ENCODE data around the gene CASP5.
"Not testable (repeated sequence)": the region's sequence is repeated elsewhere in the genome, so short reads cannot be mapped to it uniquely, and the experiment has no call there.

The CASP5 gene

GRCh38 chr11:104999721-105000120 lies 23.2 kb downstream of the CASP5 start:
- no CpG with 5 or more reads among the region's 1 CpG for WGBS, 2 experiments (ENCODE audit: insufficient coverage in 2 of 2)
- no peak overlapping the region for H3K27ac ChIP-seq (ENCODE audit: low read depth, low read length, severe bottlenecking)
- H3K4me1 ChIP-seq (ENCODE audit: control insufficient read depth, insufficient read depth, low read length, poor library complexity, severe bottlenecking) = no peaks in the 10 kb centered on the region
- no peaks in the 10 kb centered on the region for H3K9me3 ChIP-seq (ENCODE audit: control insufficient read depth, low read length)
- no peaks in the 10 kb centered on the region for H3K36me3 ChIP-seq (ENCODE audit: control insufficient read depth, insufficient read depth, low read length)
- no peak overlapping the region for H3K4me3 ChIP-seq (ENCODE audit: extremely low read depth, insufficient read depth, low read length, poor library complexity, severe bottlenecking)

DNA sequence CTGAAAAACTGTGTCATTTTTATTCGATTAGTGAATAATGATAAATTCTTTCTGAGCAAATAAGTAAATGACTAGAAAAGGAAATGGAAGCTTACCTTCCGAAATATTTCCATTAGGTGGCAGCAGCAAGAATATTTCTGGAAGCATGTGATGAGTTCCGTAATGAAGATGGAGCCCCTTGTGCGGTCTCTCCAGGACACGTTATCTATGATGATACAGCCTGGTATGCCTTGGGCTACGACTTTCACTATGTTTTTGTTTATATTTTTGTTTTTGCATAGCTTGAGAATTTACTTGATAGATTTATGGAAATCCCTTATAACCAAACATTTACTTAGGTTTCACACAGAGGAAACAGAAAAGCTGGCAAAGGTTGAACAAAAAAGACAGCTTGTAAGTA lies 25.7 kb downstream of the CASP5 start:
- no peak overlapping the region for H3K4me3 ChIP-seq (ENCODE audit: extremely low read depth, insufficient read depth, low read length, poor library complexity, severe bottlenecking)
- no peaks in the 10 kb centered on the region for H3K9me3 ChIP-seq (ENCODE audit: control insufficient read depth, low read length)
- H3K36me3 ChIP-seq (ENCODE audit: control insufficient read depth, insufficient read depth, low read length) = no peaks in the 10 kb centered on the region
- WGBS, 2 experiments (ENCODE audit: insufficient coverage in 2 of 2) = 83 to 90% methylated on average over 3 to 4 of the region's 6 CpGs
- no peak overlapping the region for H3K27ac ChIP-seq (ENCODE audit: low read depth, low read length, severe bottlenecking)
- no peaks in the 10 kb centered on the region for H3K4me1 ChIP-seq (ENCODE audit: control insufficient read depth, insufficient read depth, low read length, poor library complexity, severe bottlenecking)

DNA sequence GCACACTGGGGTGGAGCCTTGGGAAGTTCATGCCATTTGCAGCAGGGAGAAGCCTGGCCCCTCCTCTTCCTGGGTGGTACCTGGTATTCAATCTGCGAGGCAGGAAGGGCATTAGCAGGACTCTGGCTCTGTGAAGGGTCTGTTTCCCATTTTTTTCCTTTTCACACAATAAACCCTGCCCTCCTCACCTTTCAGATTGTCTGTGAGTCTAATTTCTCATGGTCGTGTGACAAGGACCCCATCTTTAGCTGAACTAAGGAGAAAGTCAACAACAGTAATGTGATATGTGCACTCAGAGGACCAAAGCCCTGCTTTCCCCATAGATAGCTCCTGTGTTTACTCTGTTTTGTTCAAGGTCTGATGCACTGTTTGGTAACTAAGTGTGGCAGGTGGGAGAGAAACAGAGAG lies 28.0 kb downstream of the CASP5 start:
- Histone ChIP-seq H3K4me1 (ENCODE audit: control insufficient read depth, insufficient read depth, low read length, poor library complexity, severe bottlenecking) (no peaks in the 10 kb centered on the region), H3K36me3 (ENCODE audit: control insufficient read depth, insufficient read depth, low read length) (no peaks in the 10 kb centered on the region), H3K9me3 (ENCODE audit: control insufficient read depth, low read length) (no peaks in the 10 kb centered on the region), H3K4me3 (ENCODE audit: extremely low read depth, insufficient read depth, low read length, poor library complexity, severe bottlenecking) (no peak overlapping the region), H3K27ac (ENCODE audit: low read depth, low read length, severe bottlenecking) (no peak overlapping the region)
- WGBS, 2 experiments (ENCODE audit: insufficient coverage in 2 of 2) = 85 to 88% methylated on average over 1 to 2 of the region's 2 CpGs

- Histone ChIP-seq H3K36me3 (ENCODE audit: control insufficient read depth, insufficient read depth, low read length) (no peaks in the 10 kb centered on the region), H3K27ac (ENCODE audit: low read depth, low read length, severe bottlenecking) (no peak overlapping the region), H3K4me1 (ENCODE audit: control insufficient read depth, insufficient read depth, low read length, poor library complexity, severe bottlenecking) (no peaks in the 10 kb centered on the region), H3K4me3 (ENCODE audit: extremely low read depth, insufficient read depth, low read length, poor library complexity, severe bottlenecking) (no peak overlapping the region), H3K9me3 (ENCODE audit: control insufficient read depth, low read length) (no peaks in the 10 kb centered on the region)
- WGBS, 2 experiments (ENCODE audit: insufficient coverage in 2 of 2) = no CpG with 5 or more reads among the region's 1 CpG
Measured at GRCh38 chr11:104992781-104993180, 30.2 kb downstream of the CASP5 start.

DNA sequence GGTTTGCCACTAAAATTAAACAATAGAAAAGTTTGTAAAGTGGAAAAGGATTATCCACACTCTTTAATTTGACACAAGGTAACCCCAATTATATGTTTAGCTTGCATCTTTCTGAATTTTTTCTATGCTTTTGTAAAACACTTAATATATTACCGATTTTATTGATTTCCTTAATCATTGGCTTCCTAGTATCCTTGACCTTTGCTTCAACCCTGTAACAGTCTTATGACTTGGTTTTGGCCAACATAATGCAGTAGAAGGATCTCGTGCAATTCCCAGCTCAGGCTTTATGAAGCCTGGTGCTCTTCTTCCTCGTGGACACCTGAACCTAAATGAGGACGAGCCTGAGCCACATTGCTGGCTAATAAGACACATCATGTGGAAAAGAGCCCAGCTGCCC lies 31.0 kb downstream of the CASP5 start:
- Histone ChIP-seq H3K27ac (ENCODE audit: low read depth, low read length, severe bottlenecking) (no peak overlapping the region), H3K4me1 (ENCODE audit: control insufficient read depth, insufficient read depth, low read length, poor library complexity, severe bottlenecking) (no peaks in the 10 kb centered on the region), H3K36me3 (ENCODE audit: control insufficient read depth, insufficient read depth, low read length) (no peaks in the 10 kb centered on the region), H3K4me3 (ENCODE audit: extremely low read depth, insufficient read depth, low read length, poor library complexity, severe bottlenecking) (no peak overlapping the region), H3K9me3 (ENCODE audit: control insufficient read depth, low read length) (no peaks in the 10 kb centered on the region)
- WGBS, 2 experiments (ENCODE audit: insufficient coverage in 2 of 2) = 84 to 92% methylated on average over 4 of the region's 4 CpGs

DNA sequence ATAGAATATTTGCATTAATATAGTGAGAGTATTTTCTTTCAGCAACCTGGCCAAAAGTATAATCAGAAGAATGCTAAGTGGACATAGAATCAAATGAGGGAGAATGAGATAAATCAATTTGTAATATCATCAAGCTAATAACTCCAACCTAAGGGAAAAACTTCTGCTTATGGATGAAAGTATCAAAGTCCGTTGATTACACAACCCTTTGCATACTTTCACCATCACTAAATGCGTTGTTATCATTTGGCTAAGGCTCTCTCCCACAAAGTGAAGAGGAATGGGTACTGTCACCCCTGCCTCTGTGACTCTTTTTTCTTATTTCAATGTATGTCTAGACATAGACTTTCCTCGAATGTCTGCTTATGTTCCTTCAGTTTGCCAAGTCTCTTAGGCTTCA lies 38.2 kb downstream of the CASP5 start:
- Histone ChIP-seq H3K36me3 (ENCODE audit: control insufficient read depth, insufficient read depth, low read length) (no peaks in the 10 kb centered on the region), H3K4me3 (ENCODE audit: extremely low read depth, insufficient read depth, low read length, poor library complexity, severe bottlenecking) (no peak overlapping the region), H3K27ac (ENCODE audit: low read depth, low read length, severe bottlenecking) (no peak overlapping the region), H3K9me3 (ENCODE audit: control insufficient read depth, low read length) (no peaks in the 10 kb centered on the region), H3K4me1 (ENCODE audit: control insufficient read depth, insufficient read depth, low read length, poor library complexity, severe bottlenecking) (no peaks in the 10 kb centered on the region)
- 92% methylated on average over 2 of the region's 3 CpGs; no CpG with 5 or more reads in 1 of the 2 experiments for WGBS, 2 experiments (ENCODE audit: insufficient coverage in 2 of 2)

- H3K36me3 ChIP-seq (ENCODE audit: control insufficient read depth, insufficient read depth, low read length) = no peaks in the 10 kb centered on the region
- no peaks in the 10 kb centered on the region for H3K4me1 ChIP-seq (ENCODE audit: control insufficient read depth, insufficient read depth, low read length, poor library complexity, severe bottlenecking)
- H3K27ac ChIP-seq (ENCODE audit: low read depth, low read length, severe bottlenecking) = no peak overlapping the region
- H3K4me3 ChIP-seq (ENCODE audit: extremely low read depth, insufficient read depth, low read length, poor library complexity, severe bottlenecking) = no peak overlapping the region
- peaks cover 3% of the 10 kb centered on the region for H3K9me3 ChIP-seq (ENCODE audit: control insufficient read depth, low read length)
- 100% methylated on average over 1 of the region's 1 CpG; no CpG with 5 or more reads in 1 of the 2 experiments for WGBS, 2 experiments (ENCODE audit: insufficient coverage in 2 of 2)
Measured at GRCh38 chr11:104979839-104980238, 43.1 kb downstream of the CASP5 start.

DNA sequence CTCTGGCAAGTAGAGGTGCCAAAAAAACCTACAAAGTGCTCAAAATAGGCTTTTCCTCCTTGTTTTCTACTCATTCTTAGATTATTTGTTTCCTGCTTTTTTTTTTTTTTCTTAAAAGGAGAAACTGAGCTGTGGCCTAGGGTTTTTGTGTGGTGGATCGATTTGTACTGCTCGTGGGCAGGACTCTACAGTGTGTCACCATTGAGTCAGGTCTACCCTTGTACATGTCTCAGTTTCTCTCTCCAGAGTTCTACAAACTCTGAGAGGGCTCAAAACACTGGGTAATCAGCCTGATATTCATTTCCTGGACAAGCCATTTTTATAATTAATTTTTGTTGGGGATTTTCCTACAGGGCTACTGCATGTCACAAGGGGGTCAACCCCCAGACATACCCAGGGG lies 49.4 kb downstream of the CASP5 start:
- Histone ChIP-seq H3K4me1 (ENCODE audit: control insufficient read depth, insufficient read depth, low read length, poor library complexity, severe bottlenecking) (no peaks in the 10 kb centered on the region), H3K27ac (ENCODE audit: low read depth, low read length, severe bottlenecking) (no peak overlapping the region), H3K9me3 (ENCODE audit: control insufficient read depth, low read length) (peaks cover 20% of the 10 kb centered on the region), H3K36me3 (ENCODE audit: control insufficient read depth, insufficient read depth, low read length) (no peaks in the 10 kb centered on the region), H3K4me3 (ENCODE audit: extremely low read depth, insufficient read depth, low read length, poor library complexity, severe bottlenecking) (no peak overlapping the region)
- 60% methylated on average over 1 of the region's 2 CpGs; no CpG with 5 or more reads in 1 of the 2 experiments for WGBS, 2 experiments (ENCODE audit: insufficient coverage in 2 of 2)

- not testable (repeated sequence) for H3K27ac ChIP-seq (ENCODE audit: low read depth, low read length, severe bottlenecking); H3K4me1 ChIP-seq (ENCODE audit: control insufficient read depth, insufficient read depth, low read length, poor library complexity, severe bottlenecking); H3K4me3 ChIP-seq (ENCODE audit: extremely low read depth, insufficient read depth, low read length, poor library complexity, severe bottlenecking); H3K36me3 ChIP-seq (ENCODE audit: control insufficient read depth, insufficient read depth, low read length)
- 94 to 98% methylated on average over 3 to 6 of the region's 8 CpGs for WGBS, 2 experiments (ENCODE audit: insufficient coverage in 2 of 2)
- peaks cover 20% of the 10 kb centered on the region for H3K9me3 ChIP-seq (ENCODE audit: control insufficient read depth, low read length)
Measured at GRCh38 chr11:104972924-104973323, 50.0 kb downstream of the CASP5 start.

GRCh38 chr11:104970756-104971155 lies 52.2 kb downstream of the CASP5 start:
- H3K9me3 ChIP-seq (ENCODE audit: control insufficient read depth, low read length) = peaks cover 20% of the 10 kb centered on the region
- H3K4me3 ChIP-seq (ENCODE audit: extremely low read depth, insufficient read depth, low read length, poor library complexity, severe bottlenecking) = no peak overlapping the region
- no peaks in the 10 kb centered on the region for H3K4me1 ChIP-seq (ENCODE audit: control insufficient read depth, insufficient read depth, low read length, poor library complexity, severe bottlenecking)
- no peaks in the 10 kb centered on the region for H3K36me3 ChIP-seq (ENCODE audit: control insufficient read depth, insufficient read depth, low read length)
- no peak overlapping the region for H3K27ac ChIP-seq (ENCODE audit: low read depth, low read length, severe bottlenecking)

DNA sequence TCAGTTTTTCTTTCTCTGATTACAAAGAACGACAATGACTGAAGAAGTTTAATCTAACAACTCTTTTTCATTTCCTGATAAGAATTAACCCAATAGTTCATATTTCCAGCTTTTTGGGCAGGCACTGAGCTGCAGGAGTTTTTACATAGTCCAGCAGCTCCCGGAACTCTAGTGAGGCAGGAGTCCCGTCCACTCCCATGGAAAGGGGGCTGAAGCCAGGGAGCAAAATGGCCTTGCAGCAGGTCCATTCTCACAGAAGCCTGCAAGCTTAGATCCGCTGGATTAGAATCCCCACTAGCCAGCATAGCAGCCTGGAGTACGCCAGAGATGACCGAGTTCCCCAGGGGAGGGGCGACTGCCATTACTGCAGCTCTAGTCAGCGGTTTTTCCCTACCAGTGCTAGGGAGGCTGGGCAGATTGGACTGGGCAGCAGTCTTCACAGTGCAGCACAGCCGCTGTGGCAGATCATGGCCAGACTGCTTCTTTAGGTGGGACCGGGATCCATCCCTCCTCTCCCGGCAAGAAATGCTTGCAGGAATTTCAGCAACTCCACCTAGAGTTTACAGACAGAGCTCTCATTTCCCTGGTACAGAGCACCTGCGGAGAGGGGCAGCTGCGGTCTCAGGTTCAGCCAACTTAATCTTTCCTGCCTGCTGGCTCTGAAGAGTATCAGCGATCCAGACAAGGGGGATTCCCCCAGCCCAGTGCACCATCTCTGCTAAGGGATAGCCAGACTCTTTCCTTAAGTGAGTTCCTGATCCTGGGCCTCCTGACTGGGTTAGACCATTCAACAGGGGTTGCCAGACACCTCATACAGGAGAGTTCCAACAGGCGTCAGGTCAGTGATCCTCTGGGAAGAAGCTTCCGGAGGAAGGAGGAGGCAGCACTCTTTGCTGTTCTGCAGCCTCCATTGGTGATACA lies 53.9 kb downstream of the CASP5 start:
- Histone ChIP-seq H3K4me1 (ENCODE audit: control insufficient read depth, insufficient read depth, low read length, poor library complexity, severe bottlenecking) (no peaks in the 10 kb centered on the region), H3K9me3 (ENCODE audit: control insufficient read depth, low read length) (peaks cover 16% of the 10 kb centered on the region), H3K27ac (ENCODE audit: low read depth, low read length, severe bottlenecking) (no peak overlapping the region), H3K36me3 (ENCODE audit: control insufficient read depth, insufficient read depth, low read length) (no peaks in the 10 kb centered on the region), H3K4me3 (ENCODE audit: extremely low read depth, insufficient read depth, low read length, poor library complexity, severe bottlenecking) (no peak overlapping the region)
- 88 to 89% methylated on average over 13 to 15 of the region's 16 CpGs for WGBS, 2 experiments (ENCODE audit: insufficient coverage in 2 of 2)
